Trophoblast cell (in vitro differentiated cells and primary cell): ENCODE results near the gene SERINC5.

Experiments
- DNase-seq, 2 donors: peaks; one replicate each; pipeline ENCODE4 v3.0.0-alpha.2; 2016
- H2AFZ ChIP-seq: 2 replicates; pipeline ENCODE4 v1.6.1; 2013; ENCODE audit warnings: low read length, moderate library complexity, mild to moderate bottlenecking; ENCODE audit not compliant: insufficient read depth, poor library complexity
- H2AK5ac ChIP-seq: 2 replicates; pipeline ENCODE4 v1.6.1; 2013; ENCODE audit warnings: mild to moderate bottlenecking, low read length
- H2BK120ac ChIP-seq: 2 replicates; pipeline ENCODE4 v1.6.1; 2013; ENCODE audit warnings: low read length, mild to moderate bottlenecking, moderate library complexity; ENCODE audit not compliant: insufficient read depth, poor library complexity
- H2BK12ac ChIP-seq: 2 replicates; pipeline ENCODE4 v1.6.1; 2013; ENCODE audit warnings: mild to moderate bottlenecking, low read length, moderate library complexity
- H2BK5ac ChIP-seq: 2 replicates; pipeline ENCODE4 v1.6.1; 2013; ENCODE audit warnings: low read length, low read depth, moderate library complexity, mild to moderate bottlenecking; ENCODE audit not compliant: poor library complexity
- H3K14ac ChIP-seq: 2 replicates; pipeline ENCODE4 v1.6.1; 2013; ENCODE audit warnings: mild to moderate bottlenecking, low read length
- H3K18ac ChIP-seq: 2 replicates; pipeline ENCODE4 v1.6.1; 2013; ENCODE audit warnings: mild to moderate bottlenecking, low read length
- H3K23ac ChIP-seq: 2 replicates; pipeline ENCODE4 v1.6.1; 2013; ENCODE audit warnings: low read length
- H3K27ac ChIP-seq: 2 replicates; pipeline ENCODE4 v1.5.1; 2013; ENCODE audit warnings: low read depth, mild to moderate bottlenecking, inconsistent platforms, low read length, moderate library complexity
- H3K27me3 ChIP-seq: 2 replicates; pipeline ENCODE4 v1.6.1; 2013; ENCODE audit warnings: inconsistent platforms, mild to moderate bottlenecking, low read length, moderate library complexity; ENCODE audit not compliant: insufficient read depth
- H3K36me3 ChIP-seq, 2 experiments: 1 replicate in 1 of 2; 2 replicates in 1 of 2; pipeline ENCODE4 v1.6.1; 2013; ENCODE audit warnings: low read length in 2 of 2, mild to moderate bottlenecking in 2 of 2, moderate library complexity in 1 of 2; ENCODE audit not compliant: insufficient read depth in 2 of 2, control insufficient read depth in 1 of 2
- H3K4ac ChIP-seq: 2 replicates; pipeline ENCODE4 v1.6.1; 2013; ENCODE audit warnings: low read depth, mild to moderate bottlenecking, low read length, moderate library complexity
- H3K4me1 ChIP-seq, 2 experiments: 1 replicate in 1 of 2; 2 replicates in 1 of 2; pipeline ENCODE4 v1.6.1; 2013; ENCODE audit warnings: low read length in 2 of 2, mild to moderate bottlenecking in 2 of 2, moderate library complexity in 1 of 2; ENCODE audit not compliant: insufficient read depth in 2 of 2, control insufficient read depth in 1 of 2
- H3K4me2 ChIP-seq: 2 replicates; pipeline ENCODE4 v1.6.1; 2013; ENCODE audit warnings: inconsistent platforms, mild to moderate bottlenecking, low read length, moderate library complexity
- H3K4me3 ChIP-seq: 2 replicates; pipeline ENCODE4 v1.5.1; 2013; ENCODE audit warnings: mild to moderate bottlenecking, low read depth, low read length, inconsistent platforms
- H3K79me1 ChIP-seq: one replicate; pipeline ENCODE4 v1.6.1; 2013; ENCODE audit warnings: low read length
- H3K79me2 ChIP-seq: 2 replicates; pipeline ENCODE4 v1.6.1; 2013; ENCODE audit warnings: low read length, mild to moderate bottlenecking; ENCODE audit not compliant: control insufficient read depth, insufficient read depth, poor library complexity
- H3K9ac ChIP-seq: 2 replicates; pipeline ENCODE4 v1.6.1; 2013; ENCODE audit warnings: mild to moderate bottlenecking, low read length
- H3K9me3 ChIP-seq: 2 replicates; pipeline ENCODE4 v1.6.1; 2013; ENCODE audit warnings: low read depth, mild to moderate bottlenecking, control low read depth, inconsistent platforms, low read length; ENCODE audit not compliant: insufficient read depth
- H4K12ac ChIP-seq: 2 replicates; pipeline ENCODE4 v1.6.1; 2013; ENCODE audit warnings: low read depth, mild to moderate bottlenecking, low read length, moderate library complexity
- H4K8ac ChIP-seq: 2 replicates; pipeline ENCODE4 v1.6.1; 2013; ENCODE audit warnings: low read depth, mild to moderate bottlenecking, low read length, moderate library complexity
- H4K91ac ChIP-seq: one replicate; pipeline ENCODE4 v1.6.1; 2013; ENCODE audit warnings: low read depth, mild to moderate bottlenecking, low read length, moderate library complexity
- WGBS: extraction: QIAGEN DNeasy Blood & Tissue Kit; methylation state at CpG from one replicate; pipeline ENCODE4 v1.1.7; 2013; ENCODE audit warnings: missing lambda C conversion rate; ENCODE audit not compliant: insufficient read length, insufficient coverage; ENCODE audit errors: extremely low coverage; 5-methylcytosine and 5-hydroxymethylcytosine counted together

SERINC5 gene

DNA sequence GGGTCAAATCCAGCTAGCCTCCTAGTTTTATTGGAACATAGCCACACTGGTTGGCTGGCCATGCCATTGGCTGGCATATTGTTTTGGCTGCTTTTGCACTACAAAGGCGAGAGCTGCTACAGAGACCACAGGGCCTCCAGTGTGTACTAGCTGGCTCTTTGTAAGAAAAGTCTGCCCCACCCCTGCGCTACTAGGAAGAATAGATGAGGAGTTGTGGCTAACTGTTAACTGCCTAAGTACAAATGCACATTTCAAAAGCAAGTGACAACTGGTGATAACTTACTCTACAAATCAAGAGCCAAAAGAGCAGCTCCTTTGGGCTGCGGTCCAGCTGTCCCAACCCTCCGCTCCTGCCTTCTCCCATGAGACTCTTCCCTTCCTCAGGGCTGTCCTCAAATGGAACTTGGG, 63.9 kb downstream of the SERINC5 start:
- H3K18ac ChIP-seq, result peak overlapping the region; percentile 4
- H3K36me3 ChIP-seq, result peaks cover 0 to 3% of the 10 kb centered on the region in 2 experiments
- H3K79me1 ChIP-seq, result peaks cover 28% of the 10 kb centered on the region
- WGBS, result no CpG with 5 or more reads among the region's 4 CpGs
- H4K12ac ChIP-seq, result no peak overlapping the region
- no peak overlapping the region for H2AFZ ChIP-seq
- H2BK5ac ChIP-seq, result peak overlapping the region; percentile 56
- H3K79me2 ChIP-seq, result peaks cover 10% of the 10 kb centered on the region
- H3K27me3 ChIP-seq, result no peaks in the 10 kb centered on the region
- H3K4ac ChIP-seq, result peak overlapping the region; percentile 10
- H3K9ac ChIP-seq, result no peak overlapping the region
- H3K27ac ChIP-seq, result peak overlapping the region; percentile 91
- peak overlapping the region; percentile 83 for H3K14ac ChIP-seq
- H3K4me1 ChIP-seq, result peaks cover 28 to 37% of the 10 kb centered on the region in 2 experiments
- peak overlapping the region; percentile 78 for H2BK120ac ChIP-seq
- peak overlapping the region; percentile 92 for H4K91ac ChIP-seq
- no peak overlapping the region for H3K4me2 ChIP-seq
- no peaks in the 10 kb centered on the region for H3K9me3 ChIP-seq
- peak overlapping the region; percentile 49 for H2AK5ac ChIP-seq
- peak overlapping the region; percentile 3 for H4K8ac ChIP-seq
- no peak overlapping the region for H3K4me3 ChIP-seq
- no peak overlapping the region for H3K23ac ChIP-seq
- DNase-seq, result no peak
- H2BK12ac ChIP-seq, result peak overlapping the region; percentile 55

DNA sequence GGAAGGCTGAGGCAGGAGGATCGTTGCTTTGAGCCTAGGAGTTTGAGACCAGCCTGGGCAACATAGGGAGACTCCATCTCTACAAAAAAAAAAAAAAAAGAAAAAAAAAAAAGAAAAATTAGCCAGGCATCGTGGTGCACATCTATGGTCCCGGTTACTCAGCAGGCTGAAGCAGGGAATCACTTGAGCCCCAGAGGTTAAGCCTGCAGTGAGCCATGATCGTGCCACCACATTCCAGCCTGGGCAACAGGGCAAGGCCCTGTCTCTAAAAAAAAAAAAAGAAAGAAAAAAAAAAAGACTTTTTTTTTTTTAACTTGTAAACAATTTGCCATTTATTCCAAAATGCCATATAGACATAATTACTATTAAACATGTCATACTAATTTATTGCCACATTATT, 64.5 kb downstream of the SERINC5 start:
- Histone ChIP-seq H3K14ac (no peak overlapping the region), H3K4me1 (peaks cover 30 to 42% of the 10 kb centered on the region in 2 experiments), H3K4me3 (no peak overlapping the region), H3K79me2 (peaks cover 12% of the 10 kb centered on the region), H2AFZ (no peak overlapping the region), H3K9ac (no peak overlapping the region), H2BK12ac (no peak overlapping the region), H3K79me1 (peaks cover 28% of the 10 kb centered on the region), H3K4me2 (no peak overlapping the region), H3K27me3 (no peaks in the 10 kb centered on the region), H3K18ac (peak overlapping the region; percentile 73), H3K23ac (no peak overlapping the region), H4K12ac (no peak overlapping the region), H2BK5ac (no peak overlapping the region), H3K27ac (peak overlapping the region; percentile 91), H2BK120ac (no peak overlapping the region), H2AK5ac (no peak overlapping the region), H3K9me3 (no peaks in the 10 kb centered on the region), H4K91ac (peak overlapping the region; percentile 76), H3K4ac (no peak overlapping the region), H4K8ac (no peak overlapping the region), H3K36me3 (no peaks in the 10 kb centered on the region)
- WGBS, result no CpG with 5 or more reads among the region's 4 CpGs
- no peak for DNase-seq

DNA sequence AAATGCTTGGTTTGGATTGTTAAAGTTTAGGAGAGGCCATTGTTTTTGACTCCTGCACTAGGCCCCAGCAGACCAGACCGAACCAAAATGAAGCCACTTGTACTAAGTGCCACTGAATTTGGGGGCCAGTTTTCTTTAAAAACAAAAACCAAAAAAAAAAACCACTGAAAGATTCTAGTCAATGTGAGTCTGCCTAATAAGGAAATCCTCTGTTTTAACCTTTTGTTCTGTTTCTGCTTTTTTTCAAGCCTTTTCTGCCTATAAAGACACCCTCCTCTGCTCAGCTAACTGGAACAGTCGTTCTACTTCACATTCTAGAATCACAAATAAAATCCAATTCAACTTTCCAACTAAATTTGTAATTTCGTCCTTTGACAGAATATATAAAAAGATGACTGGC, 64.9 kb downstream of the SERINC5 start:
- peak overlapping the region; percentile 16 for H2BK5ac ChIP-seq
- H3K4me2 ChIP-seq, result no peak overlapping the region
- peaks cover 12% of the 10 kb centered on the region for H3K79me2 ChIP-seq
- no peak overlapping the region for H3K23ac ChIP-seq
- no peaks in the 10 kb centered on the region for H3K27me3 ChIP-seq
- H3K14ac ChIP-seq, result no peak overlapping the region
- no peak overlapping the region for H2AFZ ChIP-seq
- H2AK5ac ChIP-seq, result no peak overlapping the region
- WGBS, result 100% methylated on average over 1 of the region's 3 CpGs
- no peaks in the 10 kb centered on the region for H3K9me3 ChIP-seq
- DNase-seq, result no peak
- peak overlapping the region; percentile 22 for H3K27ac ChIP-seq
- peaks cover 28 to 39% of the 10 kb centered on the region in 2 experiments for H3K4me1 ChIP-seq
- peak overlapping the region; percentile 15 for H3K4ac ChIP-seq
- no peaks in the 10 kb centered on the region for H3K36me3 ChIP-seq
- no peak overlapping the region for H4K12ac ChIP-seq
- H2BK120ac ChIP-seq, result no peak overlapping the region
- no peak overlapping the region for H3K4me3 ChIP-seq
- H3K9ac ChIP-seq, result no peak overlapping the region
- H4K8ac ChIP-seq, result no peak overlapping the region
- H3K79me1 ChIP-seq, result peaks cover 28% of the 10 kb centered on the region
- peak overlapping the region; percentile 61 for H4K91ac ChIP-seq
- H3K18ac ChIP-seq, result no peak overlapping the region
- H2BK12ac ChIP-seq, result peak overlapping the region; percentile 42

DNA sequence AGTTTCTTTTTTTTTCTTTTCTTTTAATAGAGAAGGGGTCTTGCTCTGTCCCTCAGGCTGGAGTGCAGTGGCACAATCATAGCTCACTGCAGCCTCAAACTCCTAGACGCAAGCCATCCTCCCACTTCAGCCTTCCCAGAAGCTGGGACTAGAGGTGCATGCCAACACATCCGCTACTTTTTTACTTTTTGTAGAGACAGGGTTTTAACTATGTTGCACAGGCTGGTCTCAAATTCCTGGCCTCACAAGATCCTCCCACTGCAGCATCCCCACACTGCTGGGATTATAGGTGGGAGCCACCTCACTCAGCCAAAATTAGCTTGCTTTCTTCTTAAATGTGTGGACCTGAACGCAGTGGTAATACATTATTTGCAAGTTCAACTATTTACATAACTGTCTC, 66.1 kb downstream of the SERINC5 start:
- DNase-seq, result no peak
- peak overlapping the region; percentile 46 for H2BK12ac ChIP-seq
- no peak overlapping the region for H2BK120ac ChIP-seq
- no peak overlapping the region for H3K14ac ChIP-seq
- no peak overlapping the region for H2AK5ac ChIP-seq
- H2BK5ac ChIP-seq, result no peak overlapping the region
- H3K4me3 ChIP-seq, result no peak overlapping the region
- H3K79me2 ChIP-seq, result peaks cover 12% of the 10 kb centered on the region
- H4K12ac ChIP-seq, result no peak overlapping the region
- peak overlapping the region; percentile 7 for H4K91ac ChIP-seq
- H3K9ac ChIP-seq, result no peak overlapping the region
- peak overlapping the region; percentile 16 for H3K18ac ChIP-seq
- H3K27ac ChIP-seq, result peak overlapping the region; percentile 8
- H3K23ac ChIP-seq, result no peak overlapping the region
- H3K36me3 ChIP-seq, result no peaks in the 10 kb centered on the region
- H3K4me2 ChIP-seq, result no peak overlapping the region
- no CpG with 5 or more reads among the region's 3 CpGs for WGBS
- peaks cover 30% of the 10 kb centered on the region for H3K79me1 ChIP-seq
- H3K4me1 ChIP-seq, result peaks cover 28 to 39% of the 10 kb centered on the region in 2 experiments
- H4K8ac ChIP-seq, result no peak overlapping the region
- no peak overlapping the region for H2AFZ ChIP-seq
- H3K27me3 ChIP-seq, result no peaks in the 10 kb centered on the region
- peak overlapping the region; percentile 39 for H3K4ac ChIP-seq
- no peaks in the 10 kb centered on the region for H3K9me3 ChIP-seq
